ENCODE data around the gene CARMIL3.

CARMIL3 gene

GRCh38 chr14:24064091-24064795 is 12.4 kb downstream of the CARMIL3 start:
- FAIRE-seq = no peak

- FAIRE-seq = no peak
Observed at GRCh38 chr14:24064856-24065255, 13.0 kb downstream of the CARMIL3 start.

DNA sequence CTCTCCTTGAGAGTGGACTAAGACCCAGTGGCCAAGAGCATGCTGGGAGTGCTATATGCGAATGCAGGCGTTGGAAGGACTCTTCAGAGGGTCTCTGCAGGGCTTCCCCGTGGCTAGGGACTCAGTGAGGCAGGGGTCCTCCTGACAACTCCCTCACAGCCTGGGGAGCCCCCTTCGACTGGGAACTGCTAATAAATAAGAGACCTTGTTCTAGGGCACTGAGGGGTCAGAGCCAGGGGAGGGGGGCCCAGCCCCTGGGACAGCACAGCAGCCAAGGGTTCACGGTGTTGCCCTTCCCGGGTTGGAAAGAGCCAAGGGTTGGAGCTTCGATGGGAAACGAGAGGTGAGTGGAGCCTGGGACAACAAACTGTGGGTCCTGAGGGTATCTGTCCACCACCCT is 13.6 kb downstream of the CARMIL3 start:
- no peak for FAIRE-seq

DNA sequence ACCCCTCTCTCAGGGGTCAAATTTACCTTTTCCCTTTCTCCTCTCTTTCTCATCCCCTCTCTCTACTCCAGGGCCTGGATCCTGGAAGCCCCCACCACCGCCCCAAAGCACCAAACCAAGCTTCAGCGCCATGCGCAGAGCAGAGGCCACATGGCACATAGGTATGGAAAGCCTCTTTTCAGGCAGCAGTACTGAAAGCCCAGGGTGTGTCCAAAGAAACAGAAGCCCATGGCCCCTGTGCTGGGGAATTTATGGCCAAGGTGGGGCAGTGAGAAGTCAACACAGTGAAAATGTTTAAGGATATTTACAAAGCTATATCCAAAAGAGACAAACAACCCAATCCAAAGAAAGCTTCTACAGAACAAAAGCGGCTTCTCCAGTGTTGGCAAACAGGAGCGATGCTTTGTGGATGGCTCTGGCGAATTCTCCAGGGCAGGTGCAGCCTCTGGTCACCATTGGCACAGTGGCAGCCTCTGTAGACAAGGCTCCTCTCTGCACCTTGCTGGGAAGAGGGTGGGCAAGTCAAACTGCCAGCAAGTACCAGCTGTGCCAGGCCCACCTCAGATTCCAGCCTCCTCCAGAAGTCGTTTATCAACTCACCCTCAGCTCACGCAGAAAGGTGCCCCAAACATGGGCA is 14.8 kb downstream of the CARMIL3 start:
- no peak for FAIRE-seq

DNA sequence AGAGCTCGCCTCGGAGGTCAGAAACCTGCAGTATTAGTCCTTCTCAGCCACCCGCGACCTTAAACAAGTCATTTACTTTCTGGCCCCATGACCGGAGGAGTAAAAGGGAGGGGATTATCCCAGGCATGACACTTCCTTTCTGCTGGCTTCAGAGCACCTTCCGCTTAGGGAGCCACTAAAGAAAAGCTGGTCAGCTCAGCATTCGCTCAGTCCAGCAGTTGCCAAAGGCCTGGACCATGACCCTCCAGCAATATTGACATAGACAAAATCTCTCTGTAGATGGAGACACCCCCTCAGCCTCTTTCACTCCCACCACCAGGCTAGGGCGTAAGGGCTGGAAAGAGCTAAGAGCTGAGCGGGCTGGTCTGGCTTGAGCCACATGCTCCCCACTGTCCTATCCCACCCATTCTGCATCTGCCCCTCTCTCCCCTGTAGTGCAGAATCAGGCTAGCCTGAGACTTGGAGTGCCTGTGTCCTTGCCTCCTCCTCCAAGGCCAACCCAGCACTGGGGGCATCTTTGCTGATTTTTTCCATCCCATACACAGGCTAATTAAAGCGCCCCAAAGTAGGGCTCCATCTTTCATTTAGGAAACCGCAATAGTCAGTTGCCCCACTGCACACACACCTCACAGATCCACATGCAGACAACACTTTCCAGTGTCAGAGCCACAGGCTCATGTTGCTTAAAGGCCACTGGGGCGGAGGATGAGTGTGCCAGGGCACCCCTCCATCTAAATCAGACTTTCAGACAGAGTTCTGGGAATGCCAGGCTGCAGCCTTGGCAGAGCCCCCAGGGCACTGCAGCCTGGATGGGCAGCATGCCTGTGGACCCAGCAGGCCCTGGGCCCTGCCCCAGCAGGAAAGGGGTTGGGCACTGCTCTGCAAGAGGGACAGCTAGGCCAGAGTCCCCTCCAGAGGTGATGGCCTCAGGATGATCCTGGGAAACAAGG is 15.6 kb downstream of the CARMIL3 start:
- no peak for FAIRE-seq

GRCh38 chr14:24068711-24069410 is 17.1 kb downstream of the CARMIL3 start:
- no peak for FAIRE-seq

DNA sequence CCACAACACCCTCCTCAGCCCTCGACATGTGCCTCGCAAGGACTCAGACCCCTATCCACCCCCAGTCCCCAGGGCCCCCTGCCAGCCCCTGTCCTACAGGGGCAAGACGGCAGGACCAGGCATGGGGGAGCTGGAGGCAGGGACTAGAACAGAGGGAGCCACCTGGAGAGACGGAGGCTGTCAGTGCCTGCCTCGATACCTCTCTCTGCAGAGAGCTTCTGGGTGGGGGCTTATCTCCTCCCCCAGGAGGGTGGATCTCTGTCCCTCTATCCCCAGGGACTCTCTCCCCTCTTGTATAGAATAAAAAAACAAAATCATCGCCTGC is 17.6 kb downstream of the CARMIL3 start:
- no peak for FAIRE-seq

DNA sequence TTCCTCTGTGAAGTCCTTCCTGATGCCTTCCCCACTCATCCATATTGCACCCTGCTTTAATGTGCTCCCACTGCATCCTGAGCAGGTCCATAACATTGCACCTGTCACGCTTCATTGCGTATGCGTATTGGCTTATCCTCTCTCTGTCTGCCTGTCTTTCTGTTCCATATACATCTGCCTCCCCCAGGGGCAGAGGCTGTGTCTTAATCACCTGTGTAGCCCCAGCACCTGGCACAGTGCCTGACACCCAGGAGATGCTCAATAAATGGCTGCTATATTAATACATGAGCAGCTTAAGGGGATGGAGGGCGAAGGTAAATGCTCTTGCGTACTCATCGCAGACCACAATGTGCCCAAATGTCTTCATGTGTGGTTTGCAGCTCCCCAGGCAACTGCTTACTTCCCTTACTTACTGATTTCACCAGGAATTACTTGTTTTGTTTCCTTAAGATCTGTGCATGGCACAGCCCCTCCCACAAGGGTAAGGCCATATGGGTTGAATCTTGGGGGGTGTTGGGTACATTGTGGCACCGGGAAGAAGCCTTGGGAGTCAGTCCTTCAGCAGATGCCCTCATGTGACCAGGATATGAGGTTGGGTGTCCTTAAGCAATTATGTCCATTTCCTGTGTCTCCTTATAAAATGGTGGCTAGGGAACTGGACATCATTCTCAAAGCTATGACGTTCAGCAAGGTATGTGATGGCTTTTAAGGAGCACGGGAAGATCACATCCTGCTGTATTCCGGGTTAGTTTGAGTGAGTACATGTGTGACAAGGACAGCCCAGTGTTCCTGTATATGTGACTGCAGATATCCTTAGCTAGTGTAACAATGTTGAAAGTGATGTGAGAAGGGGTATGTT is 18.7 kb downstream of the CARMIL3 start:
- FAIRE-seq = no peak

GRCh38 chr14:24071144-24071697 is 19.4 kb downstream of the CARMIL3 start, which contains the start of gene CPNE6:
CPNE6 (plus strand) TSS chr14:24071562; CDS start chr14:24072937, 1,375 bp downstream.
- no peak for FAIRE-seq

DNA sequence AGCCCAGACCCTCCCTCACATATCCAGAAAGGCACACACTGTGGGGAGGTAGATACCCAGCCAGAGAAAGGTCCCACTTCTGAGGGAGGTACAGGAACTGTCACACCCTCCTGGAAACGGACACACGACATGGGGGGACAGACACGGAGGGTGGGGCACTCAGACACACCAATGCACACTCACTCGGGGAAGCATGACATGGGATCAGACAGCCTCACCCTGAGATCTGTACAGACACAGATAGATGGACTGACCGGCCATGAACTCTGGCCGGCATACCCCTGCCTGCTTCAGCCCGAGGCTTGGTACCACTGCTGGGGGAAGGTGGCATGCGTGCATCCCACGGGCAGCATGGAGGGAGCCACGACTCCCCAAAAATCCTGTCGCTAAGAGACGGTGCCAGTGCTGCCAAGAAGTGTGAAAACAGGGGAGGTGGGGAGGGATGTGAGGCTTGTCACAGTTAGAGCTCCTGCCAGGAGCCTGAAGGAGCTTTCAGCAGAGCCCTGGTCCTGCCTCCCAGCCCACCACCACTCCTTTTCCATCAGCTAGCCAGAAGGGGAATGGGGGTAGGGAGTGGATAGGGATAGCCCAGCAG is 20.1 kb downstream of the CARMIL3 start:
- no peak for FAIRE-seq

DNA sequence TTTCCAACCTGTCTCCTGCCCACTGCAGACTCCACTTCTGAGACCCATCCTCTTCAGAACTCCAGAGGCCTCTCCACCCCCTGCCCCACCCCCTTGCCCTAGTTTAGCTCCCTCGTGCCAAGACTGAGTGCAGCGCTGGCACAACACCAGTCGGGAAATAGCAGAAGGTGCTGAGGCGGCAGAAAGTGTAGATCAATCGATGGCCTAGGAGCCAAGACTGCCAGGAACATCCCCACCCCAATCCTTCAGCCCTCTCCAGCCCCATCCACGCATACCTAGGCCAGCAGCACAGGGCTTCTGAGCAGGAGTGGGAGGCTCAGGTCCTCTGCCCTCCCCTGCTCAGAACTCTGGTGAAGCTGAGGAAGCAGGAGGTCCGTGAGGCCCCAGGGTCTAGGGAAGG is 20.6 kb downstream of the CARMIL3 start:
- FAIRE-seq = no peak

DNA sequence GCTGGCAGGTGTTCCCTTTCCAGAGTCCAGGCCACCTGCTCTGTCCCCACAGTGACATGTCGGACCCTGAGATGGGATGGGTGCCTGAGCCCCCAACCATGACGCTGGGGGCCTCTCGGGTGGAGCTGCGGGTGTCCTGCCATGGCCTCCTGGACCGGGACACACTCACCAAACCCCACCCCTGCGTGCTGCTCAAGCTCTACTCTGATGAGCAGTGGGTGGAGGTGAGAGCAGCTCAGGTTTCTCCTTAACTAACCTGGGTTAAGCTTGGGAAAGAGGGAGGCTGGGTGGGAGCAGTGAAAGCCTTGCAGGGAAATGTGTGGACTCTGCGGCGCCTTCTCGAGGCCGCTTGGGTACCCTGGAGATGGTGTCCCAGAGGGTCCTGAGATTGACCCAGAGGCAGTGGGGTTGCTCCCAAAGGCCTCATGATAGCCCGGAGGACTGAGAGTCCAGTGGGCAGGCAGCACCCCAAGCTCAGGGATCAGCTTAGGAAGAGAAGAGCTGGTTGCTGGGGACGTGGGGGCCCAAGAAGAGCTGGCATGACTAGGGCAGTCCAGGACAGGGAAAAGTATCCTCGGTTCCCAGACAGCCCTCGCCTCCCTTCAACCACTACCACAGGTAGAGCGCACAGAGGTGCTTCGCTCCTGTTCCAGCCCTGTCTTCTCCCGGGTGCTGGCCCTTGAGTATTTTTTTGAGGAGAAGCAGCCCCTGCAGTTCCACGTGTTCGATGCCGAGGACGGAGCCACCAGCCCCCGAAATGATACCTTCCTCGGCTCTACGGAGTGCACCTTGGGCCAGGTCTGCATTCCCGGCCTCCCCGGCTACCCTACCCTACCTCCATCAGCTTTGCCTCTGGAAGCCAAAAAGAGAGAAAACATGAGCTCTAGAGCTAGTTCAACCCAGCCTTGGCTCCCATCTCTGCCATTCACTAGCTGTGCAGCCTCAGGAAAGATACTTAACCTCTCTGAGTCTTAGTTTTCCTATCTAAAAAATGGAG is 21.4 kb downstream of the CARMIL3 start:
- FAIRE-seq = no peak

DNA sequence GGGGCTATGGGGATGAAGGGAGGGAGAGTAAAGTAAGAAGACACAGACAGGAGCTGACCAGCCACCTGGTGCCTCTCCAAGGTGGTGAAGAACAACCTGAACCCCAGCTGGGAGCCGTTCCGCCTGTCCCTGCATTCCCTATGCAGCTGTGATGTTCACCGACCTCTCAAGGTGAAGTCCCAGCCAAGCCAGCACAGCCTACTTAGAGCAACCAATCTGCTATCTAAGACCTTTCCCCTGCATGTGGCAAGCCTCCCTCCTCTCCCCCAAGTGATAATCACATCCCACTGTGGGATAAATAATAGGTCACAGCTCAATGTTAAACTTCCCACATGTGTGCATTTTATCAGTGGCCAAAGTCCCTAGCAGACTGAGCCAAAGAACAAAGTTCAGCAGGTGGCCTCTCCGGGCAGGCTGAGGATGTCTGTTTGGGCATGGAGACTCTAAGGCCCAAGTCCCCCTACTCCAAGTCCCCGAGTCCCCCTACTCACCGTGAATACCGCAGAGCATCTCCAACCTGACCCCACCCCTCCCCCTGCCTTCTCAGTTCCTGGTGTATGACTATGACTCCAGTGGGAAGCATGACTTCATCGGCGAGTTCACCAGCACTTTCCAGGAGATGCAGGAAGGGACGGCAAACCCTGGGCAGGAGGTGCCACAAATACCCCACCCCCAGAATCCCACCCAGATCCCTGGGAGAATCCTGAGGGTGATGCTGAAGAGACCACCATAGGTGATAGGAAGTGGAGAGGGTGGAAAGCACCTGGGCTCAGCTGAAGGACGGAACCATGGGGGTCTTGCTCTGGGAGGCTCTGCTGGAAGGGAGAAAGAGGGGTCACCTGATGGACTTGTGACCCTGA is 23.0 kb downstream of the CARMIL3 start:
- FAIRE-seq = no peak

GRCh38 chr14:24075485-24076301 is 23.9 kb downstream of the CARMIL3 start:
- no peak for FAIRE-seq

- no peak for FAIRE-seq
Observed at GRCh38 chr14:24076302-24076601, 24.4 kb downstream of the CARMIL3 start.

- no peak for FAIRE-seq
Observed at GRCh38 chr14:24077086-24077485, 25.3 kb downstream of the CARMIL3 start.

DNA sequence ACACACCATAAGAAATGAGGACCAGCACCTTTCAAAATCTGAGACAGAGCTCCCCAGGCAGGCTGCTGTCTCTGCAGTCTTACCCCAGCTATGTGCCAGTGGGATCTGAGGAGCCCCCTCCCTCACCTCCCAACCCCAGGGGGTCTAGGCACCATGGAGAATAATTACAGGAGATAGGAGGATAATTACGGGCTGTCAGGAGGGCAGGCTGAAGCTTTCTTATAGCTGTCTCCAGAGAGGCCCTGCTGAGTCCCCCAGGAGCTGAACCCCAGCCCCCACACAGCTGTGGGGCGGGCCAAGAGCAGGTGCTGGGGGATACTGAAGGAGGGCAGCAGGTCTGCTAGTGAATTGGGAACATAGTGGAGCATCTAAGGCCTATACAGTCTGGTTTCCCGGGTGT is 26.3 kb downstream of the CARMIL3 start:
- FAIRE-seq = no peak

- no peak for FAIRE-seq
Observed at GRCh38 chr14:24079491-24080141, 27.8 kb downstream of the CARMIL3 start.
